HepG2 (cell line): ENCODE data around the gene SLCO2A1. TPM values are rescaled to one million over a fixed set of nuclear protein-coding genes. Genes with fewer than 3 reads are reported as not detected.

Experiments
- ATAC-seq: fragments of 200-7000 bp; cut with Tn5 transposase; 3 replicates; pipeline ENCODE4 v1.9.1; 2020; ENCODE audit warnings: mild to moderate bottlenecking, moderate library complexity
- BruUV-seq: library from RNA; stranded (reverse); fragments of 400-500 nt; replicated peaks from 2 replicates; lab custom pipeline; 2021; lab: Mats Ljungman, UMichigan
- CTCF ChIA-PET: fragments of 300-600 bp; formaldehyde crosslinking; extraction: SDS; loops from one replicate; lab custom pipeline; 2021; ENCODE audit warnings: low total read pairs, inconsistent platforms, low intra/inter-chr PET ratio; lab: Yijun Ruan, JAX
- POLR2A ChIA-PET: fragments of 350-600 bp; sonication (Branson Sonifier 250); formaldehyde crosslinking; loops from one replicate; lab custom pipeline; 2020; ENCODE audit warnings: antibody characterized with exemption, inconsistent platforms; lab: Yijun Ruan, JAX
- DNase-seq: peaks from one replicate; pipeline ENCODE4 v3.0.0-alpha.2; 2015; ENCODE audit warnings: low spot score
- FAIRE-seq: peaks from 3 replicates; lab custom pipeline; 2011; peaks lifted over from hg19 to GRCh38; lab: Jason Lieb, UNC
- H2AFZ ChIP-seq: one replicate; pipeline ENCODE4 v1.6.1; 2011; ENCODE audit warnings: low read length, inconsistent platforms
- H3K27ac ChIP-seq: fragments of 300-600 bp; 3 replicates; pipeline ENCODE4 v1.8.0; 2011; ENCODE audit warnings: mixed run types, mild to moderate bottlenecking, mixed read lengths, low read length, inconsistent platforms; ENCODE audit not compliant: insufficient read depth; ENCODE audit errors: extremely low read length
- H3K27me3 ChIP-seq, 2 experiments: fragments of 200-600 bp in 1 of 2; 2 replicates in 1 of 2; 3 replicates in 1 of 2; pipeline versions ENCODE4 v1.6.0 to v1.8.0; 2011; ENCODE audit warnings: low read length in 2 of 2, mild to moderate bottlenecking in 2 of 2, moderate library complexity in 2 of 2, inconsistent platforms in 1 of 2; ENCODE audit not compliant: insufficient read depth in 2 of 2, control insufficient read depth in 1 of 2
- H3K36me3 ChIP-seq, 2 experiments: fragments of 200-600 bp in 1 of 2; replicated peaks in 1 of 2; 2 replicates in 1 of 2; 3 replicates in 1 of 2; pipeline versions ENCODE4 v1.5.1 to v1.8.0; 2011; ENCODE audit warnings: low read length in 2 of 2, inconsistent platforms in 1 of 2; ENCODE audit not compliant: insufficient read depth in 2 of 2, control insufficient read depth in 1 of 2
- H3K4me1 ChIP-seq: 2 replicates; pipeline ENCODE4 v1.5.1; 2012; ENCODE audit warnings: low read length, inconsistent platforms; ENCODE audit not compliant: insufficient read depth
- H3K4me2 ChIP-seq: 2 replicates; pipeline ENCODE4 v1.6.0; 2011; ENCODE audit warnings: low read depth, low read length, inconsistent platforms
- H3K4me3 ChIP-seq, 3 experiments: fragments of 200-600 bp in 1 of 3; sonication (generic), shearing (Covaris generic) in 1 of 3; replicated peaks in 1 of 3; 2 replicates each; pipeline ENCODE4 v1.5.1; 2011 to 2016; ENCODE audit warnings: low read length in 3 of 3, inconsistent platforms in 2 of 3, low read depth in 2 of 3, mild to moderate bottlenecking in 2 of 3, control low read depth in 1 of 3, mixed read lengths in 1 of 3; ENCODE audit not compliant: insufficient read depth in 1 of 3
- H3K79me2 ChIP-seq: one replicate; pipeline ENCODE4 v1.6.1; 2011; ENCODE audit warnings: low read length, inconsistent platforms; ENCODE audit not compliant: insufficient read depth
- H3K9ac ChIP-seq: 2 replicates; pipeline ENCODE4 v1.6.0; 2011; ENCODE audit warnings: mild to moderate bottlenecking, low read depth, low read length, inconsistent platforms; ENCODE audit not compliant: insufficient read depth
- H3K9me3 ChIP-seq: 2 replicates; pipeline ENCODE4 v1.5.1; 2012; ENCODE audit warnings: mild to moderate bottlenecking, low read length
- H4K20me1 ChIP-seq: 2 replicates; pipeline ENCODE4 v1.6.0; 2011; ENCODE audit warnings: inconsistent platforms, mild to moderate bottlenecking, low read length, moderate library complexity; ENCODE audit not compliant: insufficient read depth
- ATF1 ChIP-seq: IDR thresholded peaks from 2 replicates; pipeline ENCODE4 v1.6.1; 2016; ENCODE audit warnings: mild to moderate bottlenecking, control low read depth
- FOXM1 ChIP-seq: sonication (generic); formaldehyde crosslinking; IDR thresholded peaks from 2 replicates; pipeline ENCODE4 v1.5.0; 2020; ENCODE audit warnings: missing genetic modification reagents
- GABPA ChIP-seq, 2 experiments: IDR thresholded peaks; 2 replicates each; pipeline ENCODE4 v1.6.1; 2011 to 2016; ENCODE audit warnings: low read depth in 2 of 2, low read length in 1 of 2, missing biosample characterization in 1 of 2, missing genetic modification characterization in 1 of 2
- HMG20A ChIP-seq: IDR thresholded peaks from 2 replicates; pipeline ENCODE4 v1.6.1; 2016; ENCODE audit warnings: borderline replicate concordance
- JDP2 ChIP-seq: sonication (generic); formaldehyde crosslinking; IDR thresholded peaks from 2 replicates; pipeline ENCODE4 v1.8.1; 2022; ENCODE audit warnings: missing genetic modification reagents, borderline replicate concordance
- MTA1 ChIP-seq: sonication (generic); formaldehyde crosslinking; IDR thresholded peaks from 2 replicates; pipeline ENCODE4 v1.4.0; 2020; ENCODE audit warnings: missing genetic modification reagents, mild to moderate bottlenecking, borderline replicate concordance
- MTERF4 ChIP-seq: sonication (generic); formaldehyde crosslinking; IDR thresholded peaks from 2 replicates; pipeline ENCODE4 v1.8.0; 2023; ENCODE audit warnings: mild to moderate bottlenecking, missing genetic modification reagents
- NONO ChIP-seq, 2 experiments: fragments of 450-650 bp in 1 of 2; sonication (generic) in 1 of 2; formaldehyde crosslinking in 1 of 2; IDR thresholded peaks in 1 of 2; conservative IDR thresholded peaks in 1 of 2; 2 replicates each; pipeline versions ENCODE4 v1.6.1 to v1.8.0; 2017 to 2022; ENCODE audit warnings: mild to moderate bottlenecking in 1 of 2, missing genetic modification reagents in 1 of 2, moderate library complexity in 1 of 2
- RBM22 ChIP-seq: fragments of 200-400 bp; formaldehyde crosslinking; optimal IDR thresholded peaks from 2 replicates; pipeline ENCODE3; 2017; ENCODE audit warnings: mild to moderate bottlenecking, low read length, moderate library complexity
- U2AF1 ChIP-seq: fragments of 200-400 bp; formaldehyde crosslinking; optimal IDR thresholded peaks from 2 replicates; pipeline ENCODE3; 2017; ENCODE audit warnings: mild to moderate bottlenecking, low read depth, low read length
- ZBTB2 ChIP-seq: sonication (generic); formaldehyde crosslinking; IDR thresholded peaks from 2 replicates; pipeline ENCODE4 v1.8.0; 2022; ENCODE audit warnings: low read depth, missing genetic modification reagents
- ZBTB7A ChIP-seq: sonication (generic); formaldehyde crosslinking; IDR thresholded peaks from 2 replicates; pipeline ENCODE4 v1.8.0; 2022; ENCODE audit warnings: mild to moderate bottlenecking, missing genetic modification reagents
- ZGPAT ChIP-seq: IDR thresholded peaks from 2 replicates; pipeline ENCODE4 v1.6.1; 2016; ENCODE audit warnings: mild to moderate bottlenecking
- ZNF10 ChIP-seq: sonication (generic); formaldehyde crosslinking; IDR thresholded peaks from 2 replicates; pipeline ENCODE4 v1.4.0; 2020; ENCODE audit warnings: mild to moderate bottlenecking, low read depth, missing genetic modification reagents, borderline replicate concordance
- ZNF207 ChIP-seq: fragments of 450-650 bp; IDR thresholded peaks from 2 replicates; pipeline ENCODE4 v1.6.1; 2016; ENCODE audit warnings: antibody characterized with exemption, borderline replicate concordance
- ZNF253 ChIP-seq: sonication (generic); formaldehyde crosslinking; IDR thresholded peaks from 2 replicates; pipeline ENCODE4 v1.8.0; 2022; ENCODE audit warnings: mild to moderate bottlenecking, missing genetic modification reagents, borderline replicate concordance
- ZNF589 ChIP-seq: sonication (generic); formaldehyde crosslinking; conservative IDR thresholded peaks from 2 replicates; pipeline ENCODE4 v1.8.0; 2022; ENCODE audit warnings: mild to moderate bottlenecking, moderate library complexity, missing genetic modification reagents
- ZNF704 ChIP-seq: sonication (generic); formaldehyde crosslinking; IDR thresholded peaks from 2 replicates; pipeline ENCODE4 v1.8.1; 2023; ENCODE audit warnings: mild to moderate bottlenecking, inconsistent platforms, moderate library complexity, missing genetic modification reagents, borderline replicate concordance
- ZNF75D ChIP-seq: sonication (generic); formaldehyde crosslinking; IDR thresholded peaks from 2 replicates; pipeline ENCODE4 v1.8.1; 2023; ENCODE audit warnings: missing genetic modification reagents, mild to moderate bottlenecking, borderline replicate concordance
- ZNF782 ChIP-seq: sonication (generic); formaldehyde crosslinking; IDR thresholded peaks from 2 replicates; pipeline ENCODE4 v1.4.0; 2020; ENCODE audit warnings: missing genetic modification reagents, mild to moderate bottlenecking, borderline replicate concordance
- WGBS: methylation state at CpG from one replicate; pipeline ENCODE4 v1.1.6; 2017; ENCODE audit warnings: low lambda C conversion rate; 5-methylcytosine and 5-hydroxymethylcytosine counted together
- in situ Hi-C: cut with HindIII; loops from 2 replicates; pipeline ENCODE4 v1.10.0; 2017; ENCODE audit warnings: low pct_unique_long_range_greater_than_20kb; ENCODE audit not compliant: extremely low pct_ligation_motif_present
- intact Hi-C: fragments of 100-400 bp; cut with micrococcal nuclease; formaldehyde crosslinking; loops from one replicate; pipeline ENCODE4 v1.10.0; 2022; ENCODE audit not compliant: unreplicated experiment
- polyA plus RNA-seq, 8 experiments: library from polyadenylated mRNA; depleted of rRNA in 3 of 8; stranded (reverse) in 7 of 8; unstranded in 1 of 8; fragments of >200 nt; fragmentation: Illumina TruSeq in 4 of 8; extraction: Trizol in 4 of 8; gene quantifications; 2 replicates each; pipeline versions ENCODE4 v1.2.1 to v1.2.3, GENCODE V29; 2011 to 2016; ENCODE audit warnings: low read depth in 4 of 8, missing spikeins in 1 of 8, mixed read lengths in 1 of 8; ENCODE audit not compliant: insufficient read depth in 1 of 8
- total RNA-seq, 5 experiments: library from RNA; depleted of rRNA; stranded (reverse); fragments of >200 nt; fragmentation: Illumina TruSeq; extraction: Trizol; gene quantifications; 2 replicates each; pipeline ENCODE4 v1.2.3, GENCODE V29; 2016; ENCODE audit warnings: low read depth in 1 of 5

Gene SLCO2A1
- total and polyA plus RNA-seq, 2 of the 13 experiments (the other 11 are each of a cell fraction or from before 2014, with no cell fraction given) = 0.04 TPM; not detected in 1

GRCh38 chr3:133901083-133901482, 128.6 kb downstream of the SLCO2A1 start:
- H3K79me2 ChIP-seq = no peaks in the 10 kb centered on the region
- POLR2A ChIA-PET = no interaction called here
- in situ Hi-C loops = no loop called here
- no peaks in the 10 kb centered on the region for H3K4me1 ChIP-seq
- TF ChIP-seq ZBTB2 (no peak), JDP2 (CRISPR knock-in tag) (no peak), ZNF207 (no peak), ZNF10 (CRISPR knock-in tag) (no peak), MTERF4 (no peak), ZBTB7A (no peak), NONO (IDR thresholded peaks at IDR 0.05) (no peak), NONO (CRISPR knock-in tag; conservative IDR thresholded peaks at IDR 0.05) (no peak), U2AF1 (no peak), ATF1 (CRISPR knock-in tag) (no peak), FOXM1 (CRISPR knock-in tag) (no peak), RBM22 (no peak), ZNF589 (CRISPR knock-in tag) (no peak), ZNF75D (CRISPR knock-in tag) (no peak), MTA1 (CRISPR knock-in tag) (no peak), ZNF782 (CRISPR knock-in tag) (no peak), ZNF704 (CRISPR knock-in tag) (no peak), ZNF253 (CRISPR knock-in tag) (no peak), HMG20A (CRISPR knock-in tag) (no peak), GABPA (IDR thresholded peaks at IDR 0.05; ENCODE audit: low read depth, low read length) (no peak), GABPA (CRISPR knock-in tag; IDR thresholded peaks at IDR 0.05; ENCODE audit: low read depth) (no peak), ZGPAT (CRISPR knock-in tag) (no peak)
- TF ChIP-seq, all 625 proteins: peak for 0
- no peaks in the 10 kb centered on the region for H3K9me3 ChIP-seq
- no TSS peak for BruUV-seq
- no peaks in the 10 kb centered on the region for H4K20me1 ChIP-seq
- CTCF ChIA-PET = no interaction called here
- 14% methylated on average over 1 of the region's 1 CpG for WGBS
- H3K27ac ChIP-seq = no peak overlapping the region
- H2AFZ ChIP-seq = no peak overlapping the region
- FAIRE-seq (no peak), DNase-seq (no peak), ATAC-seq (no peak)
- peaks cover 6 to 15% of the 10 kb centered on the region in 2 experiments; a peak in 3 of 5 replicates for H3K27me3 ChIP-seq
- H3K36me3 ChIP-seq = no peaks in the 10 kb centered on the region
- intact Hi-C loops = no loop called here
- H3K4me2 ChIP-seq = no peak overlapping the region
- no peak overlapping the region for H3K9ac ChIP-seq
- no peak overlapping the region for H3K4me3 ChIP-seq
